ENCODE results near the gene SLC8A2.
A peak's percentile ranks its signal among the peaks of the same experiment; 100 is the strongest.
"Not testable (repeated sequence)": the region's sequence is repeated elsewhere in the genome, so short reads cannot be mapped to it uniquely, and the experiment has no call there.

Gene SLC8A2

GRCh38 chr19:47428177-47428894 lies 43.4 kb downstream of the SLC8A2 start:
- DNase-seq: peak; percentile 91

GRCh38 chr19:47427241-47428176 lies 44.2 kb downstream of the SLC8A2 start:
- DNase-seq: peak; percentile 83

GRCh38 chr19:47423203-47423882 lies 48.4 kb downstream of the SLC8A2 start:
- DNase-seq: no peak

- no peak for DNase-seq
Measured at GRCh38 chr19:47422417-47423163, 49.1 kb downstream of the SLC8A2 start.

GRCh38 chr19:47421844-47422395 lies 49.8 kb downstream of the SLC8A2 start:
- no peak for DNase-seq

- no peak for DNase-seq
Measured at GRCh38 chr19:47421244-47421786, 50.4 kb downstream of the SLC8A2 start.

- no peak for DNase-seq
Measured at GRCh38 chr19:47419789-47420188, 51.9 kb downstream of the SLC8A2 start.

GRCh38 chr19:47419030-47419783 lies 52.5 kb downstream of the SLC8A2 start, which contains the start of gene MEIS3:
Gene MEIS3 (minus strand): TSS chr19:47419527. CDS start chr19:47419081, 446 bp downstream.
- DNase-seq: peak; percentile 43

- no peak for DNase-seq
Measured at GRCh38 chr19:47418692-47419029, 53.0 kb downstream of the SLC8A2 start.

GRCh38 chr19:47417746-47418691 lies 53.7 kb downstream of the SLC8A2 start:
- DNase-seq: peak; percentile 57

- no peak for DNase-seq
Measured at GRCh38 chr19:47417107-47417745, 54.5 kb downstream of the SLC8A2 start.

- DNase-seq: no peak
Measured at GRCh38 chr19:47416643-47416985, 55.1 kb downstream of the SLC8A2 start.

GRCh38 chr19:47415953-47416642 lies 55.6 kb downstream of the SLC8A2 start:
- DNase-seq: no peak

GRCh38 chr19:47414469-47414868 lies 57.2 kb downstream of the SLC8A2 start:
- DNase-seq: peak; percentile 89

GRCh38 chr19:47413941-47414340 lies 57.8 kb downstream of the SLC8A2 start:
- no peak for DNase-seq

- not testable (repeated sequence) for DNase-seq
Measured at GRCh38 chr19:47411696-47412095, 60.0 kb downstream of the SLC8A2 start.

GRCh38 chr19:47411101-47411500 lies 60.6 kb downstream of the SLC8A2 start:
- DNase-seq: peak; percentile 28

- DNase-seq: no peak
Measured at GRCh38 chr19:47408156-47408938, 63.3 kb downstream of the SLC8A2 start.
